CD8-positive, alpha-beta memory T cell (primary cell): Measurements from ENCODE around the gene NRN1. TPM values are rescaled to one million over a fixed set of nuclear protein-coding genes. Genes with fewer than 3 reads are reported as not detected.

Experiments
- CTCF ChIA-PET: fragments of 350-600 bp; sonication (Branson Sonifier 250); formaldehyde crosslinking; loops from one replicate; lab custom pipeline; 2021; ENCODE audit warnings: antibody characterized with exemption; lab: Charles Lee
- POLR2A ChIA-PET: fragments of 350-600 bp; sonication (Branson Sonifier 250); formaldehyde crosslinking; loops from one replicate; lab custom pipeline; 2021; ENCODE audit warnings: antibody characterized with exemption; lab: Charles Lee
- DNase-seq, 5 donors: peaks; one replicate each; pipeline versions ENCODE4 v3.0.0 to v3.0.0-alpha.2; 2020 to 2022; ENCODE audit warnings: mixed read lengths in 1 of 5
- H3K27ac ChIP-seq: one replicate; pipeline ENCODE4 v1.7.0; 2013; ENCODE audit warnings: low read depth, mild to moderate bottlenecking, low read length, moderate library complexity
- H3K27me3 ChIP-seq: 2 replicates; pipeline ENCODE4 v1.7.0; 2013; ENCODE audit warnings: low read length, mild to moderate bottlenecking; ENCODE audit not compliant: insufficient read depth, poor library complexity, severe bottlenecking
- H3K36me3 ChIP-seq: 2 replicates; pipeline ENCODE4 v1.7.0; 2013; ENCODE audit warnings: mild to moderate bottlenecking, low read length, moderate library complexity; ENCODE audit not compliant: insufficient read depth
- H3K4me1 ChIP-seq: 2 replicates; pipeline ENCODE4 v1.7.0; 2013; ENCODE audit warnings: mild to moderate bottlenecking, low read length, moderate library complexity; ENCODE audit not compliant: insufficient read depth
- H3K4me3 ChIP-seq: 2 replicates; pipeline ENCODE4 v1.7.0; 2013; ENCODE audit warnings: mild to moderate bottlenecking, low read length
- H3K9me3 ChIP-seq: 2 replicates; pipeline ENCODE4 v1.7.0; 2013; ENCODE audit warnings: mild to moderate bottlenecking, low read length
- H3K27ac Mint-ChIP-seq, 8 donors: one replicate each; pipeline ENCODE4 v1.8.0; 2020 to 2021; ENCODE audit warnings: mixed read lengths in 8 of 8, mild to moderate bottlenecking in 6 of 8, inconsistent platforms in 3 of 8, moderate library complexity in 3 of 8
- H3K27me3 Mint-ChIP-seq, 2 donors: one replicate each; pipeline ENCODE4 v1.8.0; 2020 to 2021; ENCODE audit warnings: mixed read lengths in 2 of 2, mild to moderate bottlenecking in 1 of 2, moderate library complexity in 1 of 2
- H3K36me3 Mint-ChIP-seq, 3 donors: one replicate each; pipeline ENCODE4 v1.8.0; 2020 to 2021; ENCODE audit warnings: mixed read lengths in 3 of 3, inconsistent platforms in 1 of 3, mild to moderate bottlenecking in 1 of 3
- H3K4me1 Mint-ChIP-seq, 3 donors: one replicate each; pipeline ENCODE4 v1.8.0; 2020 to 2021; ENCODE audit warnings: mixed read lengths in 3 of 3, inconsistent platforms in 1 of 3, mild to moderate bottlenecking in 1 of 3
- H3K4me3 Mint-ChIP-seq, 7 donors: one replicate each; pipeline ENCODE4 v1.8.0; 2020 to 2021; ENCODE audit warnings: mixed read lengths in 7 of 7, mild to moderate bottlenecking in 6 of 7, moderate library complexity in 4 of 7, inconsistent platforms in 2 of 7
- H3K9me3 Mint-ChIP-seq, 5 donors: one replicate each; pipeline ENCODE4 v1.8.0; 2020 to 2022; ENCODE audit warnings: mixed read lengths in 5 of 5, mild to moderate bottlenecking in 3 of 5, moderate library complexity in 2 of 5, inconsistent platforms in 1 of 5
- polyA plus RNA-seq: library from polyadenylated mRNA; unstranded; fragments of 300-500 nt; fragmentation: Illumina TruSeq; gene quantifications from one replicate; pipeline ENCODE4 v1.2.3, GENCODE V29; 2021
- total RNA-seq, 2 experiments: library from RNA; stranded (reverse); gene quantifications; one replicate each; pipeline ENCODE4 v1.2.3, GENCODE V29; 2021

The NRN1 gene
- total and polyA plus RNA-seq, 3 experiments from 2014 or later: 0.24 to 0.61 TPM; not detected in 1

GRCh38 chr6:5999688-6000608 lies 6.8 kb downstream of the NRN1 start:
- Histone ChIP-seq H3K9me3 (no peaks in the 10 kb centered on the region), H3K36me3 (no peaks in the 10 kb centered on the region), H3K4me1 (peaks cover 71% of the 10 kb centered on the region), H3K27ac (no peak overlapping the region), H3K4me3 (no peak overlapping the region), H3K27me3 (peaks cover 98% of the 10 kb centered on the region)
- ChIA-PET POLR2A (no interaction called here), CTCF (no interaction called here)
- Mint-ChIP-seq H3K27ac (peak overlapping the region in 3 of 8 donors; percentile 9 to 67 (median 47)), H3K4me1 (peaks cover 58 to 82% (median 79%) of the 10 kb centered on the region in 3 donors), H3K36me3 (peaks cover 0 to 11% (median 3%) of the 10 kb centered on the region in 3 donors), H3K27me3 (peaks cover 89 to 97% of the 10 kb centered on the region in 2 donors), H3K9me3 (peaks cover 0 to 61% (median 45%) of the 10 kb centered on the region in 5 donors), H3K4me3 (peak overlapping the region; percentile 3 to 90 (median 57))
- DNase-seq: no peak

- no peaks in the 10 kb centered on the region for H3K36me3 ChIP-seq
- no peak overlapping the region for H3K27ac ChIP-seq
- DNase-seq: no peak
- H3K27me3 ChIP-seq: peaks cover 98% of the 10 kb centered on the region
- H3K4me1 ChIP-seq: peaks cover 72% of the 10 kb centered on the region
- Mint-ChIP-seq H3K4me3 (peak overlapping the region; percentile 17 to 90 (median 61)), H3K36me3 (peaks cover 0 to 8% (median 2%) of the 10 kb centered on the region in 3 donors), H3K9me3 (peaks cover 0 to 56% (median 36%) of the 10 kb centered on the region in 5 donors), H3K27ac (peak overlapping the region in 5 of 8 donors; percentile 15 to 70 (median 46)), H3K27me3 (peaks cover 89 to 97% of the 10 kb centered on the region in 2 donors), H3K4me1 (peaks cover 51 to 78% (median 75%) of the 10 kb centered on the region in 3 donors)
- no peaks in the 10 kb centered on the region for H3K9me3 ChIP-seq
- ChIA-PET POLR2A (interaction anchor here (1.2 kb wide), 1 partner anchor 9 kb away, joined by 3 read pairs; no protein-coding TSS in a partner anchor), CTCF (no interaction called here)
- H3K4me3 ChIP-seq: no peak overlapping the region
These were observed 7.7 kb downstream of the NRN1 start for GRCh38 chr6:5998711-5999687.

- Histone ChIP-seq H3K27me3 (peaks cover 98% of the 10 kb centered on the region), H3K27ac (no peak overlapping the region), H3K4me1 (peaks cover 65% of the 10 kb centered on the region), H3K4me3 (no peak overlapping the region), H3K36me3 (no peaks in the 10 kb centered on the region), H3K9me3 (no peaks in the 10 kb centered on the region)
- DNase-seq: no peak
- CTCF ChIA-PET: interaction anchor here (1.1 to 1.4 kb wide), 2 partner anchors 12 to 527 kb away, joined by 3 to 4 read pairs; no protein-coding TSS in a partner anchor
- peaks cover 93 to 98% of the 10 kb centered on the region in 2 donors for H3K27me3 Mint-ChIP-seq
- H3K9me3 Mint-ChIP-seq: peaks cover 0 to 57% (median 38%) of the 10 kb centered on the region in 5 donors
- POLR2A ChIA-PET: interaction anchor here (1.2 kb wide), 1 partner anchor 10 kb away, joined by 3 read pairs; no protein-coding TSS in a partner anchor
- peak overlapping the region; percentile 30 to 92 (median 89) for H3K4me3 Mint-ChIP-seq
- H3K27ac Mint-ChIP-seq: peak overlapping the region in 2 of 8 donors; percentile 27 to 67
- peaks cover 2 to 7% (median 3%) of the 10 kb centered on the region in 3 donors for H3K36me3 Mint-ChIP-seq
- H3K4me1 Mint-ChIP-seq: peaks cover 51 to 74% (median 70%) of the 10 kb centered on the region in 3 donors
These were observed 8.5 kb downstream of the NRN1 start for GRCh38 chr6:5998236-5998635.

- CTCF ChIA-PET: interaction anchor here (1.1 to 1.4 kb wide), 2 partner anchors 11 to 526 kb away, joined by 3 to 4 read pairs; no protein-coding TSS in a partner anchor
- Mint-ChIP-seq H3K27ac (peak overlapping the region in 1 of 8 donors; percentile 67), H3K4me1 (peaks cover 48 to 66% (median 64%) of the 10 kb centered on the region in 3 donors), H3K27me3 (peaks cover 93 to 96% of the 10 kb centered on the region in 2 donors), H3K36me3 (peaks cover 2 to 3% (median 3%) of the 10 kb centered on the region in 3 donors), H3K9me3 (peaks cover 0 to 50% (median 33%) of the 10 kb centered on the region in 5 donors), H3K4me3 (peak overlapping the region; percentile 84 to 93 (median 90))
- POLR2A ChIA-PET: interaction anchor here (0.5 to 1.2 kb wide), 4 partner anchors 8 to 261 kb away, joined by 3 read pairs; no protein-coding TSS in a partner anchor
- no peak for DNase-seq
- no peaks in the 10 kb centered on the region for H3K36me3 ChIP-seq
- no peaks in the 10 kb centered on the region for H3K9me3 ChIP-seq
- peaks cover 57% of the 10 kb centered on the region for H3K4me1 ChIP-seq
- H3K27ac ChIP-seq: no peak overlapping the region
- H3K27me3 ChIP-seq: peaks cover 91% of the 10 kb centered on the region
- peak overlapping the region; percentile 74 for H3K4me3 ChIP-seq
These were observed 9.2 kb downstream of the NRN1 start for GRCh38 chr6:5997420-5997987.

- Histone ChIP-seq H3K4me3 (peak overlapping the region; percentile 74), H3K4me1 (peaks cover 51% of the 10 kb centered on the region), H3K36me3 (no peaks in the 10 kb centered on the region), H3K27ac (no peak overlapping the region), H3K9me3 (no peaks in the 10 kb centered on the region), H3K27me3 (peaks cover 85% of the 10 kb centered on the region)
- ChIA-PET POLR2A (interaction anchor here (0.5 to 0.6 kb wide), 3 partner anchors 9 to 261 kb away, joined by 3 read pairs; no protein-coding TSS in a partner anchor), CTCF (interaction anchor here (1.4 kb wide), 1 partner anchor 526 kb away, joined by 3 read pairs; no protein-coding TSS in a partner anchor)
- H3K36me3 Mint-ChIP-seq: peaks cover 2 to 3% (median 3%) of the 10 kb centered on the region in 3 donors
- peak overlapping the region; percentile 84 to 95 (median 90) for H3K4me3 Mint-ChIP-seq
- H3K4me1 Mint-ChIP-seq: peaks cover 48 to 60% (median 60%) of the 10 kb centered on the region in 3 donors
- H3K9me3 Mint-ChIP-seq: peaks cover 0 to 45% (median 29%) of the 10 kb centered on the region in 5 donors
- H3K27ac Mint-ChIP-seq: peak overlapping the region in 7 of 8 donors; percentile 17 to 75 (median 52)
- peaks cover 94 to 96% of the 10 kb centered on the region in 2 donors for H3K27me3 Mint-ChIP-seq
- DNase-seq: no peak
These were observed 9.9 kb downstream of the NRN1 start for GRCh38 chr6:5996714-5997419.

DNA sequence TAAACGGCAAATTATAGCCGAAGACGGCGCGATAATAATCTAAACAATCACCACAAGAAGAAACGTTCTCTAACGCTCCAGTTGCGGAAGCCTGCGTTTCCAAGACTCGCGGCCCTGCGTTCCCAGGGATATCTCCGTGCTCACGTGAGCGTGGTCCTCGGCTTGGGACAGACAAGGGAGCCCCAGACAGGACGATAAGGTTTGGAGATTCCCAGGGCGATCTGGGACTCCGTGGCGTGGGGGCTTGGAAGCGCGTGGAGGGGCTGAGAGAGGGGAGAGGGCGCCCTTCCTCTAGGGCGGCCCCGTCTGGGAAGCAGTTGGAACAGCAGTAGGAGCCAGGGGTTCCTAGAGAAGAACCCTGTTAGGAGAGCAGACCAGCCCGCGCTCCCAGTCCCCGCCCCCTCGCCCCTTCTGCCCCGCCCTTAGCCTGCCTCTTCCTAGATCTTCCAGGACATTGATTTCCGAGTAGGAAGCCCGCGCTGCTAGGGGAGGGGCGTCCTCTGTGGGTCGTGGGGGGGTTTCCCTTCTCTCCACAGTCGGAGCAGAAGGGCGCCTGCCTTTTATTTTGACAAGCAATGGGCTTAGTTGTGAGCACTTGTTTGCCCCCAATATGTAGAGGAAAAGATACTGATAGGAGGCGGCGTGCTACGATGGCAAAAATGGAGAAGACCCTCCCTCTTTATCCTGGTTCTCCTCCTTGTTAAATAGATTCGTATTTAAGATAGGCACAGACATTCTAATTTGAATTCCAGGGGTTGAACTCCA lies 10.6 kb downstream of the NRN1 start:
- Mint-ChIP-seq H3K27ac (peak overlapping the region in 6 of 8 donors; percentile 17 to 75 (median 60)), H3K4me1 (peaks cover 44 to 56% (median 54%) of the 10 kb centered on the region in 3 donors)
- POLR2A ChIA-PET: no interaction called here

More for the DNA sequence above, 10.6 kb downstream of the NRN1 start:
- Mint-ChIP-seq H3K4me3 (peak overlapping the region; percentile 84 to 95 (median 90)), H3K9me3 (peaks cover 0 to 40% (median 22%) of the 10 kb centered on the region in 5 donors), H3K27me3 (peaks cover 94% of the 10 kb centered on the region in 2 donors), H3K36me3 (peaks cover 2 to 3% (median 3%) of the 10 kb centered on the region in 3 donors)
- H3K4me3 ChIP-seq: peak overlapping the region; percentile 67
- peaks cover 77% of the 10 kb centered on the region for H3K27me3 ChIP-seq
- DNase-seq: peak in 1 of 5 donors; percentile 22
- H3K27ac ChIP-seq: no peak overlapping the region
- peaks cover 50% of the 10 kb centered on the region for H3K4me1 ChIP-seq
- H3K36me3 ChIP-seq: no peaks in the 10 kb centered on the region
- no peaks in the 10 kb centered on the region for H3K9me3 ChIP-seq
- CTCF ChIA-PET: no interaction called here
